HG02973 (cell line): ENCODE data around the gene P2RY13.

Source experiments
- ATAC-seq: cut with Tn5 transposase; IDR thresholded peaks from one replicate; pipeline ENCODE4 v1.9.1; 2021; ENCODE audit warnings: moderate library complexity; ENCODE audit not compliant: unreplicated experiment

The P2RY13 gene

GRCh38 chr3:151297429-151297828 is 31.9 kb downstream of the P2RY13 start:
- no peak for ATAC-seq

DNA sequence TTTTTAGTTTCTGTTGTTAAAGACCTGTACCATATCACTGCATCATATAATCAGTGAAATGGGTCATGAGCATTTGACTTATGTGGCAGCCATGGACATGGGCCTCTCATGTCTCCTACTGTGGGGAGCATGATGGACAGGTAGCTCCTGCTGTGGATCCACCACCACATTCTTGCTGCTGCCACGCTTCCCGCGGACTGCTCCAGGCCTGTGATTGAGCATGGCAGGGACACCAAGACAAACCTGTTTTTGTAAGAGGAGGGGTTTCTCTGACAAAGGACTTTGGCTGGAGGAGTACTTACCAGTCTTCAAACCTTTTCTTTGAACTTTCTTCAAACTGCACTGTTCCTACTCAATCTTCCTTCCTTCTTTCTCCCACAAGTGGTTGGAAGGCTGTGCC is 33.1 kb downstream of the P2RY13 start:
- no peak for ATAC-seq

DNA sequence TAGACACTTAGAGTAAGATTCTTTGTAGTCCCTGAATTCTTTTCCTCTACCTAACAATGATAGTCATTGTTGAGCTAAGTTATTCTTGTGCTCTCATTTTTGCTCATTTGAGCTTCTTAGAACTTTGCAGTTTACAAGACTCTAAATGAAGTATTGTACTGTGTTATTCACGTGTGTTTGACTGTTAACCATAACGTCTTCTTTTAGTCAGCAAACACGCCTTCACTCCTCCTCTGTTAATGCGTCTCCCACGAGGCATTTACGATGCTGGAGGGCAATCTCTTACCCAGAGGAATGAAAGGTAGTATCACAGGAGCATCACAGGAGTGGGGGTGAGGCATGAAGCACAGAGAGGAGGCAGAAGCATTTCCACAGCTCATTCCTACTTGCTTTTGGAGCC is 36.2 kb downstream of the P2RY13 start:
- ATAC-seq, result no peak

- ATAC-seq, result no peak
Observed at GRCh38 chr3:151290673-151291072, 38.7 kb downstream of the P2RY13 start.

GRCh38 chr3:151289445-151289844 is 39.9 kb downstream of the P2RY13 start:
- ATAC-seq, result no peak

DNA sequence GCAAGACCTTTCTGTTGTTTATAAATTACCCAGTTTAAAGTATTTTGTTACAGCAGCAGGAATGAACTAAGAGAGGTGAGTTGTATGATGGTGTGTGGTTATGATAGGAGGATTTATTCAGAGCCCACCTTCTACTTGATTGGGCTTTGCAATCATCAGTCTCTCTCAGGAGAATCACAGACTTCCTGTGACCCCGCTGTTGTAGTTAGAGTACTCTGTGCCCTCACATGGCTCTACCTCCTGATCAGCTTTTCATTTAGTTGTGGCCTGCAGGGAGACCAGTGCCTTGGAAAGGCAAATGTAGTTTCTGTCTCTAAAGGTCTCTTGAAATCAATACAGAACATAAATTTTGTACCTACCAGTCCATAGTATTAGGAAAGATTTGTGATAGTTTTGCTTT is 43.4 kb downstream of the P2RY13 start:
- no peak for ATAC-seq

- no peak for ATAC-seq
Observed at GRCh38 chr3:151283907-151284461, 45.4 kb downstream of the P2RY13 start.

- ATAC-seq, result no peak
Observed at GRCh38 chr3:151283387-151283786, 46.0 kb downstream of the P2RY13 start.

DNA sequence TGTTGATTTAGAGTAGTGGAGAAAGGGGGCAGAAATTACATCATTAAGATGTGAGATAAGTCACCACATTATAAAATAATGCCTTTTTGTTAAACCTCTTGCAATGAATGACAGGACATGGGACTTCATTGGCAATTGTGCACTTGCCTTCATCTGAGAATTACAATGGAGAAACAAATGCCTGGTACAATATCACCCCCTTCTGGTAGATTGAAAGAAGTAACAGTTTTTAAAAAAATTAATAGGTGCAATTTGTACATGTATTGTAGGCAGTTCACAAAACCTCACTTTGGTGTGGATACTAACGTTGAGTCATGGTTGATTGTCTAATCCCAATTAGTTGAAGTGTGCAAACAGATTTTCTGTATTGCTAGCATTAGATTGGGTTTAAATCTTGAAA is 46.4 kb downstream of the P2RY13 start:
- ATAC-seq, result peak; percentile 51

DNA sequence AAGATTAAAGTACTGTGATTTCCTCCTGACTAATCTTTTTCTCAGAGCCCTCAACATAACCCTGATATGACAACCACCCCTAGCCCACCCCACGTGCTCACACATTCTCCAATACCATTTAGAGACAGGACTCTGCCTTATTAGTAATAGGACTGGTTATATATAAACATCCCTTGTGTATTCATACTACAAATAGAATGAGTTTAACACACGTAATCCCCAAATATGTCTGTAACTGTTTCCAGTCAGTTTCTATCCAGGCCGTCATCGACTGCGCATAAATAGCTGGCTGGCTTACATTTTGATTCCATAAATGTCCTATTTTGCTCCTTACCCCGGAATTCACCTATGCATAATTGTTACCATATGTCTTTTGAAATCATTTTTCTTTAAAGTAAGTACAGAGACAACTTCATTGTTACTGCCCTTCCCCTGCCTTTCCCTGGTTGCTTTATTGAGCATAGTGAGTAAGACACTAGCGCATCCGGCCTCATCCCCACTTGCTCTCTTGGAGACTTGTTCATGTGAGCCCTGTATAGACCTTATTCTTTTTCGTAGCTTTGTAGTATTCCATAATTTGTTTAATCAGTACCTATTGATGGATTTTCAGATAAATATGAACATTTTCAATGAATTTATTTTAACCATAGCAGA is 47.6 kb downstream of the P2RY13 start:
- no peak for ATAC-seq

DNA sequence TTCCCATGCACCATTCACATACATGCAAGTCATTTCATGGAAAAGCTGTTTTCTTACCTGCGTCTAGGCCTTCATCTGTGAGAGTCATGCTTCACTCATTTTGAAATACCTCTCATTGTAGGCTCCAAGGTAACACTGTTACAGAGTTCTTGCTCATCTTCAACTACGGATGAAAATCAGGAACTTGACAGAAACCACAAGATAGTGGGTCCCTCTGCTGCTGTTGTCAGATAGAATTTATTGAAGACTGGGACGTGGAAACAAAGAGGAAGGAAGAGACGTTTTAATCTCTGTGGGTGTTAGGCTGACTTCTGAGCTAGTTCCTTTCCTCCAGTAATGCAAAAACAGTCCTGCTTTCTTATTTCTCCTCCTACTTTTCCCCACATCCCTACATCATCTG is 51.1 kb downstream of the P2RY13 start, which contains the start of gene P2RY14:
Gene P2RY14, minus strand, starts transcription at position 313 of the 400 bp plus-strand sequence. CDS start 64,226 bp downstream, outside the sequence.
- no peak for ATAC-seq

GRCh38 chr3:151276687-151277042 is 52.7 kb downstream of the P2RY13 start:
- ATAC-seq, result peak; percentile 64
